ENCODE data around the gene PTGER4. TPM values are rescaled to one million over a fixed set of nuclear protein-coding genes. Genes with fewer than 3 reads are reported as not detected.

The PTGER4 gene
- total RNA-seq, 1 experiment from 2014 or later: 0.92 TPM

GRCh38 chr5:40683305-40683704 lies 3.6 kb downstream of the PTGER4 start:
- Mint-ChIP-seq H3K4me1 (peaks cover 27% of the 10 kb centered on the region), H3K9me3 (no peaks in the 10 kb centered on the region), H3K27me3 (ENCODE audit: low read depth) (peaks cover 63% of the 10 kb centered on the region), H3K36me3 (no peaks in the 10 kb centered on the region), H3K27ac (no peak overlapping the region), H3K4me3 (no peak overlapping the region)
- POLR2A ChIA-PET: no interaction called here
- TF ChIP-seq HMGA2 (CRISPR knock-in tag; IDR thresholded peaks at IDR 0.05) (no peak), IRF1 (CRISPR knock-in tag; IDR thresholded peaks at IDR 0.05) (no peak), ETV6 (CRISPR knock-in tag; IDR thresholded peaks at IDR 0.05) (no peak), NFE2L1 (CRISPR knock-in tag; IDR thresholded peaks at IDR 0.05) (no peak), SP1 (CRISPR knock-in tag; conservative IDR thresholded peaks at IDR 0.05) (no peak), PREB (CRISPR knock-in tag; IDR thresholded peaks at IDR 0.05; ENCODE audit: borderline replicate concordance) (no peak), HMGXB4 (CRISPR knock-in tag; IDR thresholded peaks at IDR 0.05) (no peak), NR1H2 (CRISPR knock-in tag; IDR thresholded peaks at IDR 0.05) (no peak), ZNF219 (CRISPR knock-in tag; IDR thresholded peaks at IDR 0.05; ENCODE audit: borderline replicate concordance) (no peak), TP53 (CRISPR knock-in tag; IDR thresholded peaks at IDR 0.05) (no peak), ELF4 (CRISPR knock-in tag; IDR thresholded peaks at IDR 0.05; ENCODE audit: low read depth) (no peak), SMAD3 (CRISPR knock-in tag; IDR thresholded peaks at IDR 0.05; ENCODE audit: borderline replicate concordance) (no peak)
- CTCF ChIA-PET: no interaction called here
- ATAC-seq (no peak), DNase-seq (ENCODE audit: low spot score) (no peak)

GRCh38 chr5:40685193-40685592 lies 5.5 kb downstream of the PTGER4 start:
- Mint-ChIP-seq H3K27me3 (ENCODE audit: low read depth) (peaks cover 49% of the 10 kb centered on the region), H3K4me3 (no peak overlapping the region), H3K4me1 (peaks cover 19% of the 10 kb centered on the region), H3K36me3 (no peaks in the 10 kb centered on the region), H3K27ac (no peak overlapping the region), H3K9me3 (no peaks in the 10 kb centered on the region)
- ChIA-PET POLR2A (no interaction called here), CTCF (no interaction called here)
- ATAC-seq: no peak
- no peak for DNase-seq (ENCODE audit: low spot score)
- TF ChIP-seq ESRRA (CRISPR knock-in tag; IDR thresholded peaks at IDR 0.05; ENCODE audit: borderline replicate concordance) (no peak), NFE2L1 (CRISPR knock-in tag; IDR thresholded peaks at IDR 0.05) (no peak), ERG (CRISPR knock-in tag; IDR thresholded peaks at IDR 0.05) (no peak), ZBTB43 (CRISPR knock-in tag; IDR thresholded peaks at IDR 0.05) (no peak), CTCF (IDR thresholded peaks at IDR 0.05) (no peak), TEAD4 (CRISPR knock-in tag; IDR thresholded peaks at IDR 0.05) (no peak), ATF2 (CRISPR knock-in tag; IDR thresholded peaks at IDR 0.05; ENCODE audit: borderline replicate concordance, low read depth) (no peak), TCF7 (CRISPR knock-in tag; IDR thresholded peaks at IDR 0.05; ENCODE audit: low read depth) (no peak), FOXP4 (CRISPR knock-in tag; IDR thresholded peaks at IDR 0.05) (no peak), STAT6 (CRISPR knock-in tag; conservative IDR thresholded peaks at IDR 0.05; ENCODE audit: low read depth) (no peak)
